BE2C (cell line): Measurements from ENCODE around the gene KLC4.
"Not testable (repeated sequence)": the region's sequence is repeated elsewhere in the genome, so short reads cannot be mapped to it uniquely, and the experiment has no call there.

Experiments used
- DNase-seq: peaks from one replicate; pipeline ENCODE4 v3.0.0-alpha.2; 2020
- H3K27me3 ChIP-seq: fragments of 250-450 bp; sonication (Bioruptor Pico); 2 replicates; pipeline ENCODE4 v1.5.1; 2020; ENCODE audit warnings: mild to moderate bottlenecking
- H3K36me3 ChIP-seq: fragments of 250-450 bp; sonication (Bioruptor Pico); 2 replicates; pipeline ENCODE4 v1.5.1; 2020; ENCODE audit warnings: mild to moderate bottlenecking
- H3K4me1 ChIP-seq: fragments of 250-450 bp; sonication (Bioruptor Pico); 2 replicates; pipeline ENCODE4 v1.5.1; 2020
- H3K4me3 ChIP-seq: 2 replicates; pipeline ENCODE4 v1.5.1; 2011; ENCODE audit warnings: low read depth, low read length
- H3K9me3 ChIP-seq: fragments of 250-450 bp; sonication (Bioruptor Pico); 2 replicates; pipeline ENCODE4 v1.5.1; 2020
- TF ChIP-seq, protein P1 (sequence below): IDR thresholded peaks from 2 replicates; pipeline ENCODE4 v1.5.1; 2012; ENCODE audit warnings: mild to moderate bottlenecking, low read depth, low read length

KLC4 gene

DNA sequence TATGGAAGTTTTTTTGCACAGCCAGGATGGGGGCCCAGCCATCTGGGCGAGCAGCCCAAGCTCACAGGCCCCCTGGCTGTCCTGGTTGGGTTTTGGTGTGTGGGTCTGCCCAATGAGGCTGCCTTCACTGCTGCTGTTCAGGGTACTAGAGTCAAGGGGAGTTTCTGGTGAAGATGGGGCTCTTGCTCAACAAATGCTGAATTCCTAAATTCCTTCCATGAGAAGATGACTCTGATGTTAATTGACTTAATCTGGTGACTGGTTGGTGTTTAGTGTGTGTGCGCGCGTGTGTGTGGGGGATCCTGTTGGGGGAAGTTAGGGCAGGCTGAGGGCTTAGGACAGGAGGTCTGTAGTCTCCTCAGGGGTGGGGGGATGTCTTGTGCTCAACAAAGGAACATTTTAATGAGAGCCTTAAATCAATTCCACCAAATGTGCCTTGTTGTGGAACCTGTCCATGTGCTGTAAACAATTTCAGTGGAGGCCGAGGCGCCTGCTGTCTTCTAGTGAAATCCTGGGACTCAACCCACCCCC, 18.6 kb downstream of the KLC4 start:
- TF ChIP-seq, protein P1, sequence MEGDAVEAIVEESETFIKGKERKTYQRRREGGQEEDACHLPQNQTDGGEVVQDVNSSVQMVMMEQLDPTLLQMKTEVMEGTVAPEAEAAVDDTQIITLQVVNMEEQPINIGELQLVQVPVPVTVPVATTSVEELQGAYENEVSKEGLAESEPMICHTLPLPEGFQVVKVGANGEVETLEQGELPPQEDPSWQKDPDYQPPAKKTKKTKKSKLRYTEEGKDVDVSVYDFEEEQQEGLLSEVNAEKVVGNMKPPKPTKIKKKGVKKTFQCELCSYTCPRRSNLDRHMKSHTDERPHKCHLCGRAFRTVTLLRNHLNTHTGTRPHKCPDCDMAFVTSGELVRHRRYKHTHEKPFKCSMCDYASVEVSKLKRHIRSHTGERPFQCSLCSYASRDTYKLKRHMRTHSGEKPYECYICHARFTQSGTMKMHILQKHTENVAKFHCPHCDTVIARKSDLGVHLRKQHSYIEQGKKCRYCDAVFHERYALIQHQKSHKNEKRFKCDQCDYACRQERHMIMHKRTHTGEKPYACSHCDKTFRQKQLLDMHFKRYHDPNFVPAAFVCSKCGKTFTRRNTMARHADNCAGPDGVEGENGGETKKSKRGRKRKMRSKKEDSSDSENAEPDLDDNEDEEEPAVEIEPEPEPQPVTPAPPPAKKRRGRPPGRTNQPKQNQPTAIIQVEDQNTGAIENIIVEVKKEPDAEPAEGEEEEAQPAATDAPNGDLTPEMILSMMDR, result no peak
- no peak for DNase-seq
- peak overlapping the region; percentile 97 for H3K4me3 ChIP-seq

DNA sequence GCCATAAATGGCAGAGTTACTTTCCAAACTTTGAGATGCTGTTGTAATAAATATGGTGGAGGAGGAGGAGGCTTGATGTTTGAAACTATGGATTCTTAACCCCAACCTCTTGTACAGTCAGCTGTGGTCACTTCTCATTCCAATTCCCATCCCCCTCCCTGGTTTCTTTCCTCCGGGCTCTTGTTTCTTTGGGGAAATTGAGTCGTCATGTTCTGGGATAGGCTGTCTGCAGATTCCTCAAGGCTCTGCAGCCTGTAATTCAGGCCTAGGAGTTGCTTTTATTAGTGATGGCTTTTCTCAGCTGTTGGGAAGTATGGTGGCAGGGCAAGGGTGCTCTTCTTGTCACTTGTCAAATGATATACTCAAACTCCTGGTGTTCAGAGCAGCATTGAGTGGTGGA, 19.3 kb downstream of the KLC4 start:
- TF ChIP-seq, protein P1, result no peak
- peaks cover 12% of the 10 kb centered on the region for H3K4me1 ChIP-seq
- no peak for DNase-seq

More for the DNA sequence above, 18.6 kb downstream of the KLC4 start:
- no peaks in the 10 kb centered on the region for H3K9me3 ChIP-seq
- H3K4me1 ChIP-seq, result peaks cover 12% of the 10 kb centered on the region
- peaks cover 7% of the 10 kb centered on the region; the same call in 1 of the 2 replicates for H3K36me3 ChIP-seq
- no peaks in the 10 kb centered on the region for H3K27me3 ChIP-seq

DNA sequence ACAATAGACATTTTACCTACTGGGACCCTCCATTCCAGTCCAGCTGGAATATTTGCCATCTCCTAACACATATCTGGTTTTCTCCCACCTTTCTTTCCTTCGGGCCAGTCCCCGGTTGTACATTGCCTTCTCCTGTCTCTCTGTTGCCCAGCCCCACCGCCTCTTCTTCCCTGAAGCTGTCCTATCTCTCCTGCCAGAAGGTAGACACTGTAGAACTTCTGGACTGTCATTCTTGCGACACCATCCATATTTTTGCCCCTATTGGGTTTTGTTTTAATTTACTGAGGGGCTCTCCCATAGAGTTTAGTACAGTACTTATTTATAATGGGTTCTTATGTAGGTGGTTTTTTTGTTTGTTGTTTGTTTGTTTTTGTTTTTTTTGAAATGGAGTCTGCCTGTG, 21.6 kb downstream of the KLC4 start:
- Histone ChIP-seq H3K36me3 (peaks cover 7% of the 10 kb centered on the region; the same call in 1 of the 2 replicates), H3K9me3 (no peaks in the 10 kb centered on the region), H3K4me1 (peaks cover 5% of the 10 kb centered on the region; the same call in 1 of the 2 replicates), H3K27me3 (no peaks in the 10 kb centered on the region), H3K4me3 (no peak overlapping the region)
- DNase-seq, result no peak
- TF ChIP-seq, protein P1, result no peak

More for the DNA sequence above, 19.3 kb downstream of the KLC4 start:
- Histone ChIP-seq H3K4me3 (no peak overlapping the region), H3K36me3 (peaks cover 7% of the 10 kb centered on the region; the same call in 1 of the 2 replicates), H3K27me3 (no peaks in the 10 kb centered on the region), H3K9me3 (no peaks in the 10 kb centered on the region)

DNA sequence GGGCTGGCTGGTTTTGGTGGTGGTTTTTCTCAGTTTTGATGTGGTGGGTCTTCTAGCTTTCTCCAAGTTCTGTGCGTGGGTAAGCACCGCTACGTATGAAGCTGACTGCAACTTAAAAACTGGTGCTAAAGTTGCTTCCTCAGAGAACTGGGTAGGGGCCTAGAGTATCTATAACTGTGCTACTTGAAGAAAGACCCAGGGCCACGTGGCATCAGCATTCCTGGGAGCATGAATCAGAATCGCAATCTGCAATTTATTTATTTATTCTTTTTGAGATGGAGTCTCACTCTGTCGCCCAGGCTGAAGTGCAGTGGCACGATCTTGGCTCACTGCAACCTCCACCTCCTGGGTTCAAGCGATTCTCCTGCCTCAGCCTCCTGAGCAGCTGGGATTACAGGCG, 22.5 kb downstream of the KLC4 start:
- not testable (repeated sequence) for H3K4me3 ChIP-seq, H3K36me3 ChIP-seq, H3K9me3 ChIP-seq, DNase-seq, H3K27me3 ChIP-seq, H3K4me1 ChIP-seq

DNA sequence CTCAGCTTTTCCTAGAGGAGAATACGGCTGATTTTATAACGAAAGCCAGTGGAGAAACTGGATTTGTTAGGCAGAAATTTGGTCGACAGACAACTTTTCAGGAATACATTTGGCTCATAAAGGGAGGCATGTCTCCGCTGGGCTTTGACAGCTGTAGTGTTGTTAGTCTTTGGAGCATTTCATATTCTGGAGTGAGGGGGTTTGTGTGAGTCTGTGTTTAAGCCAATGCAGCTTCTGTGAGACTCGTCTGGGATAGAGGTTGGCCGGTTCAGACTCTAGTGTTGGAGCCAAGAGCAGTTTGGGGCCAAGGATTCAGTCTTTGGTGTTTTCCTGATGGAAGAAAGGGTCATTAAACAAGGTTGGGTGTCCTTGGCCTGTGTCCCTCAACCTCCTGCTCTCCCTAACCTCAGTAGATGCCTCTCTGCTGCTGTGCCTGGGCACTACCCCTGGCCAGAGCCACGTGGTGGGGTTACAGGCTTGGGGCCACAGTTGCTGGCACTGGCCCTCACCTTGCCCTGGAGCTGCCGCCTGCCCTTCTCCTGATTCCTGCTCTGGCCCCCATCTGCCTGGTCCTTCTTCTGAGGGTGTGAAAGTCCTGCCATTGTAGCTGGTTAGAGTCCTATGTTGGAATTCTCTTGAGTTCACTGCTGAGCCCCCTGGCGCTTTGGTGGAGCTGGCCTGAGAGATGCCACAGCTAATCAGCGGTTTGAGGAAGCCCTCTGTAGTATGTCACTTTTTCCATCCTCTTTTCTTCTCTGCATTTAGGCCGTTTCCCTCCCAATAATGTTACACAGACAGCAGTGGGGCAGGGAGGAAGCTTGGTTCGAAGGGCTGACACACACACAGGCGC, 23.6 kb downstream of the KLC4 start:
- no peaks in the 10 kb centered on the region for H3K27me3 ChIP-seq
- H3K9me3 ChIP-seq, result no peaks in the 10 kb centered on the region
- no peak overlapping the region for H3K4me3 ChIP-seq
- DNase-seq, result no peak
- TF ChIP-seq, protein P1, result no peak
- H3K36me3 ChIP-seq, result no peaks in the 10 kb centered on the region
- H3K4me1 ChIP-seq, result peaks cover under 1% of the 10 kb centered on the region; the same call in 1 of the 2 replicates

DNA sequence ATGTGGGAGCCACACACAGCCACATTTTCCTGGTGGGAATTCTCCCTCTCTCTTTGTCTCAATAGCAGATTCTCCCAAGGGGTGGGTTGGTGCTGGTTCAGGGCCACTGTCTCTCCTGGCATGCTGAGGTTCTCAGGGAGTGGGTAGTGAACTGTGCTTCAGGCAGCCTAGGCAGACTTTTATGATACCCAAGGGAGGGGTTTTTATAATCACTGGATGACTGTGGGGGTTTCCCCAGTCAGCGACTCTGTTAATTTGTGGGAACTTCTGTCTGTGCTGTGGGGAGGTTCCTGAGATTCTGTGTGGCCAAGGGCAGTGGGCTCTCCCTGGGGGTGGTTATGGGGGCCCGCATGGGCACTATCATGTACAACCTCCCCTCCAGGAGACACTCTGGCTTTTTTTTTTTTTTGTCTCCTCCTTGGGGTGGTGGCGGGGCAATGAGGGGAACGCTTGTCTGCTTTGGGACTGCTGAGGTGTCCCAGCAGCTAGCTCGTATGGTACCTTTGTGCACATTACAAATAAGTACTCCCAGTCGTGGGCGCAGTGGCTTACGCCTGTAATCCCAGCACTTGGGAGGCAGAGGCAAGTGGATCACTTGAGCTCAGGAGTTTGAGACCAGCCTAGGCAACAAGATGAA, 26.7 kb downstream of the KLC4 start:
- TF ChIP-seq, protein P1, result no peak
- H3K4me3 ChIP-seq, result no peak overlapping the region
- H3K27me3 ChIP-seq, result no peaks in the 10 kb centered on the region
- peaks cover 4% of the 10 kb centered on the region; the same call in 1 of the 2 replicates for H3K4me1 ChIP-seq
- no peak for DNase-seq
- no peaks in the 10 kb centered on the region for H3K36me3 ChIP-seq
- H3K9me3 ChIP-seq, result no peaks in the 10 kb centered on the region
